Omental fat pad (tissue), 4 donors: ENCODE results near the gene ANKS4B. TPM values are rescaled to one million over a fixed set of nuclear protein-coding genes. Genes with fewer than 3 reads are reported as not detected.
A peak's percentile ranks its signal among the peaks of the same experiment; 100 is the strongest.
"Not testable (repeated sequence)": the region's sequence is repeated elsewhere in the genome, so short reads cannot be mapped to it uniquely, and the experiment has no call there.

ENCODE experiments used
- ATAC-seq: fragments of 150-250 bp; one replicate; pipeline ENCODE4 v1.9.1; 2016; ENCODE audit warnings: mild to moderate bottlenecking, moderate library complexity; ENCODE audit not compliant: low FRiP score
- DNase-seq: peaks from one replicate; pipeline ENCODE4 v3.0.0-alpha.2; 2019; ENCODE audit warnings: low spot score
- total RNA-seq, 4 donors: library from RNA; depleted of rRNA; stranded (reverse); fragments of >200 nt; gene quantifications; one replicate each; pipeline ENCODE4 v1.1.0, GENCODE V29; 2016
- TF ChIP-seq, protein P1 (sequence below), 3 donors: fragments of 450-650 bp; IDR thresholded peaks; one replicate each; pipeline ENCODE4 v1.5.1; 2016 to 2017; ENCODE audit warnings: antibody characterized with exemption in 3 of 3, mild to moderate bottlenecking in 3 of 3, moderate library complexity in 2 of 3

ANKS4B gene
- total RNA-seq, 4 donors from 2014 or later: not detected

DNA sequence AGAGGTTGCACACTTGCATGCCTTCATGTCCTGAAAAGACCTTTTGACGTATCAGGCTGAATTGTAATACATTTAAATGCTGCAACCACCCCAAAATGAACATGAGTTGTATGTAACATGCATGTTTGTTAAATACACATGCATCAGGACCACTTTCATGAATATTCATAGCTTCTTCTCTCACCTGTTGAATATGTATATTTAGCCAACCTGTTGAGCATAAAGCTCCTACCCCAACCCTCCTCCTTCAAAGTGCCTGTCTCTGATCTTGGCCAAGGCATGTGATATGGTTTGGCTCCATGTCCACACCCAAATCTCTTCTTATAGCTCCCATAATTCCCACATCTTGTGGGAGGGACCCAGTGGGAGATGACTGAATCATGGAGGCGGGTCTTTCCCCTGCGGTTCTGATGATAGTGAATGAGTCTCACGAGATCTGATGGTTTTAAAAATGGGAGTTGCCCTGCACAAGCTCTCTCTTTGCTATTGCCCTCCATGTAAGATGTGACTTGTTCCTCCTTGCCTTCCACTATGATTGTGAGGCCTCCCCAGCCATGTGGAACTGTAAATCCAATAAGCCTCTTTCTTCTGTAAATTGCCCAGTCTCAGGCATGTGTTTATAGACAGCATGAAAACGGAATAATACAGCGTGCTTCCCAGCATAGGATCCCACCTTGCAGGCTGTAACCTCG is 48.3 kb downstream of the ANKS4B start:
- DNase-seq (no peak), ATAC-seq (no peak)
- TF ChIP-seq, protein P1, sequence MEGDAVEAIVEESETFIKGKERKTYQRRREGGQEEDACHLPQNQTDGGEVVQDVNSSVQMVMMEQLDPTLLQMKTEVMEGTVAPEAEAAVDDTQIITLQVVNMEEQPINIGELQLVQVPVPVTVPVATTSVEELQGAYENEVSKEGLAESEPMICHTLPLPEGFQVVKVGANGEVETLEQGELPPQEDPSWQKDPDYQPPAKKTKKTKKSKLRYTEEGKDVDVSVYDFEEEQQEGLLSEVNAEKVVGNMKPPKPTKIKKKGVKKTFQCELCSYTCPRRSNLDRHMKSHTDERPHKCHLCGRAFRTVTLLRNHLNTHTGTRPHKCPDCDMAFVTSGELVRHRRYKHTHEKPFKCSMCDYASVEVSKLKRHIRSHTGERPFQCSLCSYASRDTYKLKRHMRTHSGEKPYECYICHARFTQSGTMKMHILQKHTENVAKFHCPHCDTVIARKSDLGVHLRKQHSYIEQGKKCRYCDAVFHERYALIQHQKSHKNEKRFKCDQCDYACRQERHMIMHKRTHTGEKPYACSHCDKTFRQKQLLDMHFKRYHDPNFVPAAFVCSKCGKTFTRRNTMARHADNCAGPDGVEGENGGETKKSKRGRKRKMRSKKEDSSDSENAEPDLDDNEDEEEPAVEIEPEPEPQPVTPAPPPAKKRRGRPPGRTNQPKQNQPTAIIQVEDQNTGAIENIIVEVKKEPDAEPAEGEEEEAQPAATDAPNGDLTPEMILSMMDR (IDR thresholded peaks at IDR 0.05): no peak

DNA sequence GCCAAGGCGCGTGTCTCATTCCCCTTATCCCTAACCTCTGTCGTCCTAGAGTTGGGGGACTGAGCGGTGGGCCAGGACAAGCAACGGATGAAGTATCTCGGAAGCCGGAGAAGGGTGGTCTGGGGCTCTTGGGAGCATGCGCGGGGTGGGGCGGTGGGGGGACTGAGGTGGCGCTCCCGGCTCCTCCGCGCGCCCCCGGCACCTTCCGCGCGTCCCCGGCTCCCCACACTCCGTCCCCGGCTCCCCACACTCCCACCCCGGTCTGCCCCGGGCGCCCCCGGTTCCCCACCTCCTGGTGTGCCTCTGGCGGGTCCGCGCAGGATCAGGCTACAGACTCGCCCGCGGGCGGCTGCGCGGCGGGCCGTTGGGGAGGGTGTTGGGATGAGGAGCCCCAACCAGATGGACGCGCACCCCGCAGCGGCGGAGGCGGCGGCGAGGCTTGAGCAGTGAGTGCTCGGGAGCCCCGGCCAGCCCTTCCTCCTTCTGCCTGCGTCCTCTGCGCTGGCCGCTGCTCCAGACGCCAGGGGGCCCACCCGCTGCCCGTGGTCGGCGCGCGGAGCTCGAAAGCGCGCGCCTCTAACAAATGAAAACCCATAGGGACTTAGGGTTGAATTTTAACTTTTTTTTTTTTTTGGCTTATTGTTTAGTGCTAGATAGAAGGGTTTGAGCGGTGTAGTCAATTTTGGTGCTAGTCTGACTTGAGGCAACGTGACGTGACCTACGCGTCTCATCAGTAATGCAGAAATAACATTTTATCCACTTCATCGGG is 50.2 kb downstream of the ANKS4B start:
- TF ChIP-seq, protein P1 (IDR thresholded peaks at IDR 0.05): no peak
- no peak for DNase-seq
- peak; percentile 88 for ATAC-seq

- TF ChIP-seq, protein P1 (IDR thresholded peaks at IDR 0.05): no peak
Observed at GRCh38 chr16:21284414-21284813, 50.9 kb downstream of the ANKS4B start.

GRCh38 chr16:21285314-21285713 is 51.8 kb downstream of the ANKS4B start:
- no peak for ATAC-seq
- DNase-seq: no peak
- TF ChIP-seq, protein P1 (IDR thresholded peaks at IDR 0.05): no peak

More at GRCh38 chr16:21284414-21284813, 50.9 kb downstream of the ANKS4B start:
- DNase-seq (no peak), ATAC-seq (no peak)

GRCh38 chr16:21289789-21290188 is 56.3 kb downstream of the ANKS4B start:
- not testable (repeated sequence) for ATAC-seq, DNase-seq

GRCh38 chr16:21300309-21301167 is 67.0 kb downstream of the ANKS4B start:
- peak; percentile 97 for ATAC-seq
- DNase-seq: peak; percentile 96
- TF ChIP-seq, protein P1 (IDR thresholded peaks at IDR 0.05): peak in 1 of 3 donors; percentile 47
